Ramos (cell line): ENCODE measurements around the gene OR51G2.
"Not testable (repeated sequence)": the region's sequence is repeated elsewhere in the genome, so short reads cannot be mapped to it uniquely, and the experiment has no call there.

ENCODE experiments used
- in situ Hi-C: fragments of 300-500 bp; cut with MboI; formaldehyde crosslinking; loops from one replicate; pipeline ENCODE4 v1.14.3; 2022; ENCODE audit warnings: low sequenced_read_pairs; ENCODE audit not compliant: unreplicated experiment

The OR51G2 gene

DNA sequence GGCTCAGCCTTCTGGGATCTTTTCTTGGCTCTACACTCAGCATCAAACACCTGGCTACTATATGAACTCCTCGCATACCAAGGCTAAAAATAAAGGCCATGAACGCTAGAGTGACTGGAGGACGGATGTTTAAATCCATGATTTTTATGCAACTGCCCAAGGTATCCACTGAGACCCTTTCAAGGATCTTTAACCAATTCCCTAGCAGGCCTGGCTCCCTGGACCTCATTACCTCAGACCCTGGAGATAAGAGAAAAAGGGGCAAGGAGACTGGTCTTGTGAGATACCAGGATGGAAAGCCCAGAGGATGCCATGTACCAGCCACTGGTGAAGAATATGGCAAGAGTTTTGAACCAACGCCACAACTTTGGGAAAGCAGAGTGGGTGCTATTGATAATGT, at the start of gene OR51G2:
OR51G2 (minus strand) TSS at position 101 of the 400 bp plus-strand sequence. CDS start 3,687 bp downstream, outside the sequence.
- in situ Hi-C loops: no loop called here

DNA sequence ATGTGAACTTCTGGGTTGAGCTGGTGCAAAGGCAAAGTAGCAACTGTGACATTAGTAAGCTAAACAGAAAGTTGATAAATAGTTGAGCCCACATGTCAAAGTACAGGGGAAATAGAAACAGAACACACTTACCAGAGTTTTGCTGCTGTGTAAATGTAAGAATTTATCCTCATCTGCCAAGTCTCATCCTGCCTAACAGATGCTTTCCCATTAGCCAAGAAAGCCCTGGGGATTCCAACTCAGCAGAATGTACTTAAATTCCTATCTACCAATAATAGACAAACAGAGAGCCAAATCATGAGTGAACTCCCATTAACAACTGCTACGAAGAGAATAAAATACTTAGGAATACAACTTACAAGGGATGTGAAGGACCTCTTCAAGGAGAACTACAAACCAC, 43.7 kb upstream of the OR51G2 start:
- in situ Hi-C loops: no loop called here

GRCh38 chr11:4960877-4961276, 41.7 kb upstream of the OR51G2 start:
- in situ Hi-C loops: no loop called here

GRCh38 chr11:4957396-4957795, 38.2 kb upstream of the OR51G2 start:
- in situ Hi-C loops: no loop called here

- in situ Hi-C loops: not testable (repeated sequence)
These were observed 36.5 kb upstream of the OR51G2 start, which contains the start of gene OR51A2 for GRCh38 chr11:4955613-4956012. Gene OR51A2 (minus strand): TSS chr11:4955713. CDS start chr11:4955713, 0 bp downstream.

GRCh38 chr11:4947505-4947904, 28.4 kb upstream of the OR51G2 start, which contains the start of gene OR51A4:
Gene OR51A4 (minus strand): TSS chr11:4947605. CDS start chr11:4947100, 505 bp downstream.
- in situ Hi-C loops: no loop called here

DNA sequence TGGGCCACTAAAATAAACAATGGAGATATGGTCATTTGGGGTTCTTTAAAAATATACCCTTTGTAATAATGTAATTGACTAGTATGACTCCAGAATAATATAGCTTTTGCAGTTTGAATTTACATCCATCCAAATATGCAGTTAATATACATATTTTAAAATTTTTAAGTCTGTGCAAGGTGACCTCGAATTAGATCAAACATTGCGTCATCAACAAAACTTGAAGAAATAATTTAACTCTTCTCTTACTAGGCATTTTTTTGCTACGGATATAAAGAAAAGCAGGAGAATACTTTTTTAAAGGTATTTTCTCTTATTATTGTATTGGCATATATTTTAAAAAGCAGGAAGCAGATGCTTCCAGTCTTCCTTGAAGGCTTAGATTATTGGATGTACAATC, 17.6 kb upstream of the OR51G2 start:
- in situ Hi-C loops: no loop called here

DNA sequence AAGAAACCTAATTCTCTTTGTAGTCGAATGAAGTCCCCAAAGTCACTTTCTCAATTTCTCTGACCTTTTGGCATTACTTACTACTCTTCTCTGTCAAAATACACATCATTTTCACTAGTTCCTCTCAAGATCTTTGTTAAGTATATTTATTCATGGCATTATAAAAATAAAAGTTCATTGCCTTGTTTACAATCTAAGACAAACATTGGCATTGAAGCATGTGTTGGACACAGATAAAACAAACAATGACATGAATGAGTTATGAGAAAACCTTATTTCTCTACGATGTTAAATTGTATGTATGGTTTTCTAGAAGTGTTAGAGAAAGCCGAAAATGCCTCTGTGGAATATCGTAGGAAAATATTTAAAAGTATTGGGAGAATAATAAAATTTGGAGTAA, 13.6 kb upstream of the OR51G2 start:
- in situ Hi-C loops: no loop called here

GRCh38 chr11:4926608-4927007, 7.5 kb upstream of the OR51G2 start:
- in situ Hi-C loops: no loop called here

GRCh38 chr11:4924239-4924638, 5.1 kb upstream of the OR51G2 start, which contains the start of gene OR51G1:
Gene OR51G1 (minus strand): TSS chr11:4924339. CDS start chr11:4924339, 0 bp downstream.
- in situ Hi-C loops: no loop called here

DNA sequence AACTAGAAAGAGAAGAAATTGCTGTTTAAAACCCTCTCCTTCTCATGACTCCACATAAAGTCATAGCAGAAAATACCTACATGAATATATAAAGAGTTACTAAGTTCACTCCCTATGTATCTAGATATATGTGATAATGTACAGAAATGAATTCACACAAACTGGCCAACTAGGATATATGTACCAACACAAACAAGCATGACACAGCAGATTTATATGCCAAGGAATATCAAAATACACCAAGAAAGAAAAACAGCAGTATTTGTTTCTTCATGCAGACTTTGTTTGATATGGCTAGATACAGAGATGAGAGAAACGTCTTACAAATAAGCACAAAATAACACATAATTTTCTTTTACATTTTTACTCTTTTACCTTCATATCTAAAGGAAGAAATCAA, 3.2 kb upstream of the OR51G2 start:
- in situ Hi-C loops: no loop called here

GRCh38 chr11:4921796-4922195, 2.6 kb upstream of the OR51G2 start:
- in situ Hi-C loops: no loop called here

GRCh38 chr11:4916581-4916980, 2.6 kb downstream of the OR51G2 start:
- in situ Hi-C loops: no loop called here

DNA sequence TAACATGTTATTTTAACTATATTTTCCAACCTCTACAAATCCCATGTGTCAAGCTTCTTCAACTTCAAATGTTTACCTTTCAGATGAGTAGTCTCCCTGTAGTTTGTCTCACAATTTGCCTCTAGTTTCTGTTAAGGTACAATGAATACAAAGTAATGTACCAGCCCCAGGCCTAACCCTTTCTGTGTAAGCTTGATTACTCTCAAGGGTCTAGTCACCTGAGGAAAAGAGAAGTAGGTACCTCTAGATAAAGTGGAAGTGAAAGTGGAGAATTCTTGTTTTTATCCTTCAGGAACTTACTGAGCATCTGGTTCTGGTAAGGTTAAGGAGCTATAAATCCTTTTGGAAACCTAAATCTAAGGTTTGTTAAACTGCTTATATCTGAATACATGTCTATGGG, 15.7 kb downstream of the OR51G2 start, which contains the start of gene OR51A7:
OR51A7 (plus strand) TSS at position 300 of the 400 bp plus-strand sequence. CDS start 3,587 bp downstream, outside the sequence.
- in situ Hi-C loops: no loop called here

DNA sequence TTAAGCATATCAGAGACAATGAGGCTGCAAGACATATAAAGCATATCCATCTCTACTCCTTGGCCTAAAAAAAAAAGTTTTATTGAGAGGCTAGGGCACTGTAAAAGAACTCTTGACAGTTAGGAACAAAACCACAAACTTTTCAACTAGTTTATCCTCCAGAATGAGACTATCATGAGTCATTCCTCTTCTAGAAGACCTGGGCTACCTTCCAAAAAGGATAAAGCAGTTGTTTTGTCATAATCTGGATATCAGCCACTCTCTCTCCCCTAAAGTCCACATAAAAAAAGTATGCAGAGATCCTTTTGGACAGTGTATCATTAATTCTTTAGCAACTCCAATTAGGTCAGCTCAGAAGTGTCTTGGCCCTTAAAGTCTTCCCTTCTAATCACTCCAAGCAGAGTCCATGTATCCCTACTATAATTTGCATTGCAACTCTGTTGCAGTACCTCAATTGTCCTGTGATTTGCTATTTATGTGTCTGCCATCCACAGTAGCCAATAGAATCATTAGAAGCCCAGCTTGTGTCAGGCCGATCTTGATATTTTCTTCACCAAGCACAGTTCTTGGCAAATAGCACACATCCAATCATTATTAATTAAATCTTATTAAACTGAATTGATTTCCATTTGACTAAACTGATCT, 27.0 kb downstream of the OR51G2 start:
- in situ Hi-C loops: no loop called here

- in situ Hi-C loops: no loop called here
These were observed 28.9 kb downstream of the OR51G2 start for GRCh38 chr11:4890279-4890678.

- in situ Hi-C loops: no loop called here
These were observed 31.6 kb downstream of the OR51G2 start for GRCh38 chr11:4887591-4887990.

DNA sequence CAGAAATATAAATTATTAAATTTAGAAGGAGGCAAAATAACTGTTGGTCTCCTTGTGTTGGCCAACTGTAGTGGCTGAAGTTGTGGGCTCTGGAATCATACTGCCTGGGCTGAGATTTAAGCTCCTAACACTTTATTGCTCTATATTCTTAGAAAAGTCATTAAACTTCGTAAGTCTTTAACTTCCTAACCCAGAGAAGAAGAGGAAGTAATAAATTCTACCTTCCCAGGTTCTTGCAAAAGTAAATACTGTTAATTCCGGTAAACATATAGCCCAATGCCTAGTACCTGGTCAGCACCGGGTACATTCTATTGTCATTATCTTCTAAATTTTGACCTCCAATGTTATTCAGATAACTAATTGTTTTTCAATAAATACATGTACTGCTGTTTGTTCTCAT, 33.0 kb downstream of the OR51G2 start:
- in situ Hi-C loops: no loop called here

GRCh38 chr11:4884361-4884760, 34.8 kb downstream of the OR51G2 start:
- in situ Hi-C loops: no loop called here

GRCh38 chr11:4882543-4882942, 36.6 kb downstream of the OR51G2 start:
- in situ Hi-C loops: no loop called here

DNA sequence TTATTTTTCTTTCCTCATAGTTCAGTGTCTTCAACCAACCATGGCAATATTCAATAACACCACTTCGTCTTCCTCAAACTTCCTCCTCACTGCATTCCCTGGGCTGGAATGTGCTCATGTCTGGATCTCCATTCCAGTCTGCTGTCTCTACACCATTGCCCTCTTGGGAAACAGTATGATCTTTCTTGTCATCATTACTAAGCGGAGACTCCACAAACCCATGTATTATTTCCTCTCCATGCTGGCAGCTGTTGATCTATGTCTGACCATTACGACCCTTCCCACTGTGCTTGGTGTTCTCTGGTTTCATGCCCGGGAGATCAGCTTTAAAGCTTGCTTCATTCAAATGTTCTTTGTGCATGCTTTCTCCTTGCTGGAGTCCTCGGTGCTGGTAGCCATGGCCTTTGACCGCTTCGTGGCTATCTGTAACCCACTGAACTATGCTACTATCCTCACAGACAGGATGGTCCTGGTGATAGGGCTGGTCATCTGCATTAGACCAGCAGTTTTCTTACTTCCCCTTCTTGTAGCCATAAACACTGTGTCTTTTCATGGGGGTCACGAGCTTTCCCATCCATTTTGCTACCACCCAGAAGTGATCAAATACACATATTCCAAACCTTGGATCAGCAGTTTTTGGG, 37.2 kb downstream of the OR51G2 start, which contains the start of gene OR51T1:
OR51T1 (plus strand) TSS at position 41 of the 641 bp plus-strand sequence; CDS start at position 41, 0 bp downstream.
- in situ Hi-C loops: no loop called here
